Bronchial epithelial cell (primary cell): ENCODE results near the gene ZBTB5. TPM values are rescaled to one million over a fixed set of nuclear protein-coding genes. Genes with fewer than 3 reads are reported as not detected.

Experiments
- DNase-seq: peaks from one replicate; pipeline ENCODE4 v3.0.0-alpha.2; 2010; ENCODE audit warnings: low read depth
- FAIRE-seq: peaks from 2 replicates; lab custom pipeline; 2011; peaks lifted over from hg19 to GRCh38; lab: Jason Lieb, UNC
- H3K27me3 ChIP-seq: 2 replicates; pipeline ENCODE4 v1.5.1; 2011; ENCODE audit warnings: low read length; ENCODE audit not compliant: control insufficient read depth, insufficient read depth
- H3K36me3 ChIP-seq: 2 replicates; pipeline ENCODE4 v1.5.1; 2011; ENCODE audit warnings: low read length; ENCODE audit not compliant: control insufficient read depth, insufficient read depth
- H3K4me3 ChIP-seq: 2 replicates; pipeline ENCODE4 v1.5.1; 2011; ENCODE audit warnings: mild to moderate bottlenecking, low read depth, low read length, control low read depth
- total RNA-seq: library from RNA; depleted of rRNA; stranded (reverse); fragments of >200 nt; gene quantifications from 2 replicates; pipeline ENCODE4 v1.2.1, GENCODE V29; 2014
- TF ChIP-seq, protein P1 (sequence below): IDR thresholded peaks from 2 replicates; pipeline ENCODE4 v1.5.1; 2011; ENCODE audit warnings: mild to moderate bottlenecking, moderate library complexity, low read length, control low read depth, inconsistent platforms; ENCODE audit not compliant: insufficient read depth, severe bottlenecking

ZBTB5 gene
- total RNA-seq, 1 donor from 2014 or later: 8.2 TPM

DNA sequence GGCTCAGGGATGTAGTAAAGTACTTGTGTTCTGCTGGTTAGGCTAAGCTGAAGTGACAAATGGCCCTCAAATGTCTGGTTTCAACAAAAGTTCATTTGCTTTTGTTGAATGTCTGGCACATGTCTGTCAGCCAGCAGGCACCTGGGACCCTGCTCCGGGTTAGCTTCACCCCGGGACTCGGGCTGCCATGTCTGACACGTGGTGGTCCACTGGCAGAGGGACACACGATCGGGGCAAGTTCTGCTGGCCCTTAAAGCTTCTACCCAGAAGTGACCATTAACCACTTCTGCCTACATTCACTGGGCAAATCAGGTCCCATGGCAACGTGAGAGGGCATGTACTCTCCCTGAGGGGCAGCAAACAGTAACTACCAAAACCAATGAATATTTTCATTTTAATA, 44.3 kb upstream of the ZBTB5 start:
- DNase-seq: no peak
- TF ChIP-seq, protein P1, sequence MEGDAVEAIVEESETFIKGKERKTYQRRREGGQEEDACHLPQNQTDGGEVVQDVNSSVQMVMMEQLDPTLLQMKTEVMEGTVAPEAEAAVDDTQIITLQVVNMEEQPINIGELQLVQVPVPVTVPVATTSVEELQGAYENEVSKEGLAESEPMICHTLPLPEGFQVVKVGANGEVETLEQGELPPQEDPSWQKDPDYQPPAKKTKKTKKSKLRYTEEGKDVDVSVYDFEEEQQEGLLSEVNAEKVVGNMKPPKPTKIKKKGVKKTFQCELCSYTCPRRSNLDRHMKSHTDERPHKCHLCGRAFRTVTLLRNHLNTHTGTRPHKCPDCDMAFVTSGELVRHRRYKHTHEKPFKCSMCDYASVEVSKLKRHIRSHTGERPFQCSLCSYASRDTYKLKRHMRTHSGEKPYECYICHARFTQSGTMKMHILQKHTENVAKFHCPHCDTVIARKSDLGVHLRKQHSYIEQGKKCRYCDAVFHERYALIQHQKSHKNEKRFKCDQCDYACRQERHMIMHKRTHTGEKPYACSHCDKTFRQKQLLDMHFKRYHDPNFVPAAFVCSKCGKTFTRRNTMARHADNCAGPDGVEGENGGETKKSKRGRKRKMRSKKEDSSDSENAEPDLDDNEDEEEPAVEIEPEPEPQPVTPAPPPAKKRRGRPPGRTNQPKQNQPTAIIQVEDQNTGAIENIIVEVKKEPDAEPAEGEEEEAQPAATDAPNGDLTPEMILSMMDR: no peak
- Histone ChIP-seq H3K27me3 (no peaks in the 10 kb centered on the region), H3K4me3 (no peak overlapping the region), H3K36me3 (no peaks in the 10 kb centered on the region)
- FAIRE-seq: no peak

DNA sequence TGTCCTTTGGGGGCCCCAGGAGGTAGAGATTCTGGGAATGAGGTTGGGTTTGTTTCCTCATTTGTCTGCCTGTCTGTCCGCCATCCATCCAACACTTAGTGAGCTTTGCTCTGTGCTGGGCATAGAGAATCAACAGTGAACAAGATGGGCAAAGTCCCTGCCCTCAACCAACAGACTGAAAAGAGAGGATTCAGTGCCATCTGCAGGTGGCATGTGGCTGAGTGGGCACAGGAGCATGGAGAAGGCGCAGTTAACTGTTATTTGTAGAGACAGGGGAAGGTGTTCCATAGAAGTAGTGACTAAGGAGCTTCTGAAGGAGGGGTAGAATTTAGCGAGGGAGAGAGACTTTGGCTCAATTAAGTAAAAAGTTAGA, 43.6 kb upstream of the ZBTB5 start:
- TF ChIP-seq, protein P1: no peak
- DNase-seq (no peak), FAIRE-seq (no peak)
- Histone ChIP-seq H3K4me3 (no peak overlapping the region), H3K36me3 (no peaks in the 10 kb centered on the region), H3K27me3 (no peaks in the 10 kb centered on the region)

DNA sequence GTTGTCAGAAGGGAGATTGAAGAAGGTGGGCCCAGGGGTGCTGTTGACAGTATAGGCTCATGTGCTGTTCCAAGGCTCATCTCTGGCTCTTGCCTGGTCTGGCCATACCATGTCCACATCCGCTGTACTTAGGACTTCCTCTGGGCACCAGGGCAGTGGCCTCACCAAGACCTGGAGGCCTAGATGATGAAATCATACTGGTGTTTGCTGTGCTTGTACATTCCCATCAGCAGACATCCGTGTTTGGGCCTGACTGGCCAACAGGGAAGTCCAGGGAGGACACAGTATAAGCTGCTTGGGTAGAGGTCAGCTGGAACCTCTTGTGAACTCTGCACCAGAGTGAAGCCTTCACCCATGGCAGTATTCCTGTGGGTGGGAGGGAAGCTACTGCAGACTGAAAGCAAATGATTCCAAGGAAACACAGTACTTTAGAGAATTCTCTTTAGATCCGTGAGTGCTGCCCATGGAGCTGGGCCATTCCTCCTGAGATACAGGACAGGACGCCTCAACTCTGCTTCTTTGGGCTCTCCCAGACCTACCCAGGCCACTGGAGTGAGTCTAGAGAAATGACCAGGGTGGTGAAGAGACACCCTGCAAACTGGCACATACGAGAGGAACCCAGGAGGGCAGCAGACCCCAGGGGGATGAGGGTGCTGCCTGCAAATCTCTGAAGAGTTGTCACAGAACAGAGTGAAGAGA, 43.0 kb upstream of the ZBTB5 start:
- no peaks in the 10 kb centered on the region for H3K36me3 ChIP-seq
- TF ChIP-seq, protein P1: no peak
- FAIRE-seq: no peak
- no peak for DNase-seq
- H3K4me3 ChIP-seq: no peak overlapping the region
- H3K27me3 ChIP-seq: no peaks in the 10 kb centered on the region

DNA sequence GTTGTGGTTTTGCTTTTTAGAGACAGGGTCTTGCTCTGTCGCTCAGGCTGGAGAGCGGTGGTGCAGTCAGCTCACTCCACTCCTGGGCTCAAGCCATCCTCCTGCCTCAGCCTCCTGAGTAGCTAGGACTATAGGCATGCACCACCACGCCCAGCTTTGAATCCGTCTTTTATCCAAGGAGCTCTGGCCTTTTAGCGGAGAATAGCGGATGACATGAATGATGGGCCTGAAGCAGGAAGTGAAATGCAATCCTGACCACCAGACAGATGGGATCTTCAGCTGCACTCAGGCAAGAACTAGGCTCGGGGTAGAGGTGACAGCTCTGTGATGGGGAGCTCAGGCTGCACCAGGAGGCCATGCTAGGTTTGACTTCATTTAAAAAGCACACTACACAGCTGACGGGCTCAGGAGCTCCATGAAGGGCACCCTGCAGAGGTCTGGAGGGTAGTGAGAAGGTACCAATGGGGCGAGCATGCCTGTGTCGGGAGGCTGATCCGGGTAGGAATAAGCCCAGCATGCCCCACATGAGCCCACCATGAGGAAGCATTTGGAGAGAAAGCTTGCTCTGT, 42.4 kb upstream of the ZBTB5 start:
- TF ChIP-seq, protein P1: no peak
- FAIRE-seq: no peak

DNA sequence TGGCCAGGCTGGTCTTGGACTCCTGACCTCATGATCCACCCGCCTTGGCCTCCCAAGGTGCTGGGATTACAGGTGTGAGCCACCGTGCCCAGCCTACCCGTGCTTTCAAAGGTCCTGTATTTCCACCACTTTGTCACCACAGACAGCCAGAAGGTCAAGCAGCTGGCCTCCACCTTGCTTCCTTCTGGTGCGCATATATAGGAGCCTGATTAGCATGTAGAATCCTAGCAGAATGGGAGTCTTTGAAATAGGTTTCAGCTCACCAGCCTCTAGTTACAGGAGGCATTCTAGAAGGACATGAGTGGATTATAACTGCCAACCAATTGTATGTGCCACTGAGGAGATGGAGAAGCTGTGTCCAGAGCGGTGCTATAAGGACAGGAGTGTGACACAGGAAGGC, 39.4 kb upstream of the ZBTB5 start:
- Histone ChIP-seq H3K4me3 (no peak overlapping the region), H3K27me3 (no peaks in the 10 kb centered on the region), H3K36me3 (peaks cover 13% of the 10 kb centered on the region)
- FAIRE-seq: no peak
- TF ChIP-seq, protein P1: no peak
- no peak for DNase-seq

More for the DNA sequence above, 42.4 kb upstream of the ZBTB5 start:
- H3K36me3 ChIP-seq: no peaks in the 10 kb centered on the region
- no peaks in the 10 kb centered on the region for H3K27me3 ChIP-seq
- DNase-seq: no peak
- H3K4me3 ChIP-seq: no peak overlapping the region

DNA sequence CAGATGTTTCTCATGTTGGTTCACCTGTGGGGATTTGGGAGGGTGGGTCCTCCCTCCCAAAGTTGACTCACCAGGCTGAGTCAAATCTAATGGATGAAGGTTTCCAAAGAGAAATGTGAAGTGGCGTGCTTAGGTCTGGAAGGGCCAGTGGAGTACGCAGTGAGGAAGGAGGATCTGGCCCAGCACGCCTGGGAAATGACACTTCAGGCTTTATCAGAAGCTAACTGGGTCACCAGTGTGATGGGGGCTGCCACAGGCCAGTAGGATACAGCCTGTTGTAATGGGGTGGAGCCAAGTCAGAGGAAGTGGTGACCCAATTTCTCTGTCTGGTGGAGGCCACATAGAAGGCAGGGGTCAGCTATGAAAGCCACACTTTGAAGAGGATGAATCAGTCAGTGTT, 38.5 kb upstream of the ZBTB5 start:
- FAIRE-seq (no peak), DNase-seq (peak; percentile 66)
- no peaks in the 10 kb centered on the region for H3K27me3 ChIP-seq
- TF ChIP-seq, protein P1: no peak
- H3K36me3 ChIP-seq: peaks cover 16% of the 10 kb centered on the region
- no peak overlapping the region for H3K4me3 ChIP-seq
